H1 (cell line): ENCODE data around the gene EZH2. TPM values are rescaled to one million over a fixed set of nuclear protein-coding genes. Genes with fewer than 3 reads are reported as not detected.

Experiments
- CTCF ChIA-PET: fragments of 300-600 bp; sonication (Branson Sonifier 250); formaldehyde crosslinking; loops from one replicate; lab custom pipeline; 2021; ENCODE audit not compliant: partially characterized antibody; lab: Charles Lee
- POLR2A ChIA-PET: fragments of 300-600 bp; sonication (Branson Sonifier 250); formaldehyde crosslinking; loops from one replicate; lab custom pipeline; 2021; ENCODE audit warnings: inconsistent platforms; ENCODE audit not compliant: partially characterized antibody; lab: Charles Lee
- DNase-seq, 2 experiments: peaks; one replicate each; pipeline versions ENCODE4 v3.0.0 to v3.0.0-alpha.2; 2010 to 2022; ENCODE audit warnings: low spot score in 2 of 2, low read depth in 1 of 2, mixed read lengths in 1 of 2
- FAIRE-seq: peaks from 2 replicates; lab custom pipeline; 2011; peaks lifted over from hg19 to GRCh38; lab: Jason Lieb, UNC
- H2AFZ ChIP-seq: 2 replicates; pipeline ENCODE4 v1.8.1; 2012; ENCODE audit warnings: low read length, inconsistent platforms
- H2AK5ac ChIP-seq: 2 replicates; pipeline ENCODE4 v1.6.1; 2013; ENCODE audit warnings: low read depth, low read length
- H2BK120ac ChIP-seq: replicated peaks from 2 replicates; pipeline ENCODE3; 2013; ENCODE audit warnings: low read depth, low read length, inconsistent platforms
- H2BK12ac ChIP-seq: 2 replicates; pipeline ENCODE4 v1.6.1; 2013; ENCODE audit warnings: low read depth, low read length
- H2BK15ac ChIP-seq: 2 replicates; pipeline ENCODE4 v1.6.1; 2013; ENCODE audit warnings: low read length
- H2BK20ac ChIP-seq: 2 replicates; pipeline ENCODE4 v1.6.1; 2013; ENCODE audit warnings: low read length
- H2BK5ac ChIP-seq: 2 replicates; pipeline ENCODE4 v1.6.1; 2013; ENCODE audit warnings: low read depth, low read length
- H3K14ac ChIP-seq: 2 replicates; pipeline ENCODE4 v1.6.1; 2013; ENCODE audit warnings: inconsistent platforms; ENCODE audit not compliant: insufficient read length
- H3K18ac ChIP-seq: 2 replicates; pipeline ENCODE4 v1.6.1; 2013; ENCODE audit warnings: low read length; ENCODE audit errors: extremely low read depth
- H3K23ac ChIP-seq: 2 replicates; pipeline ENCODE4 v1.6.1; 2013; ENCODE audit warnings: inconsistent platforms; ENCODE audit not compliant: insufficient read length
- H3K23me2 ChIP-seq: 2 replicates; pipeline ENCODE4 v1.6.1; 2013; ENCODE audit warnings: low read depth, low read length
- H3K27ac ChIP-seq: 2 replicates; pipeline ENCODE4 v1.6.1; 2011; ENCODE audit warnings: low read depth, low read length, inconsistent platforms
- H3K27me3 ChIP-seq, 4 experiments: replicated peaks in 1 of 4; 1 replicate in 1 of 4; 2 replicates in 3 of 4; pipeline versions ENCODE4 v1.6.1 to v1.8.1; 2011 to 2013; ENCODE audit warnings: low read length in 3 of 4, mild to moderate bottlenecking in 3 of 4, inconsistent platforms in 2 of 4, mixed read lengths in 2 of 4, moderate library complexity in 1 of 4; ENCODE audit not compliant: control insufficient read depth in 3 of 4, insufficient read depth in 3 of 4; ENCODE audit errors: extremely low read depth in 1 of 4
- H3K36me3 ChIP-seq, 4 experiments: 2 replicates each; pipeline versions ENCODE4 v1.6.1 to v1.8.1; 2011 to 2013; ENCODE audit warnings: mild to moderate bottlenecking in 4 of 4, low read length in 3 of 4, moderate library complexity in 2 of 4, control low read depth in 1 of 4, inconsistent platforms in 1 of 4; ENCODE audit not compliant: insufficient read depth in 4 of 4, control insufficient read depth in 2 of 4
- H3K4ac ChIP-seq: replicated peaks from 2 replicates; pipeline ENCODE3; 2013; ENCODE audit warnings: low read length, low read depth, mixed read lengths, inconsistent platforms; ENCODE audit not compliant: insufficient read length
- H3K4me1 ChIP-seq, 4 experiments: replicated peaks in 1 of 4; 1 replicate in 1 of 4; 2 replicates in 3 of 4; pipeline versions ENCODE4 v1.6.1 to v1.8.1; 2011 to 2013; ENCODE audit warnings: low read length in 3 of 4, inconsistent platforms in 2 of 4, mixed read lengths in 1 of 4; ENCODE audit not compliant: insufficient read depth in 4 of 4, control insufficient read depth in 3 of 4
- H3K4me2 ChIP-seq, 2 experiments: 2 replicates each; pipeline versions ENCODE4 v1.6.1 to v1.8.1; 2011 to 2013; ENCODE audit warnings: low read depth in 2 of 2, low read length in 2 of 2, control low read depth in 1 of 2, inconsistent platforms in 1 of 2, mild to moderate bottlenecking in 1 of 2; ENCODE audit not compliant: insufficient read depth in 1 of 2
- H3K4me3 ChIP-seq, 4 experiments: fragments of 200-600, 300-600 bp in 1 of 4; sonication (generic), shearing (Covaris generic), sonication (Bioruptor Twin) in 1 of 4; 2 replicates each; pipeline versions ENCODE4 v1.5.1 to v1.8.1; 2011 to 2016; ENCODE audit warnings: low read length in 4 of 4, low read depth in 3 of 4, control low read depth in 2 of 4, inconsistent platforms in 2 of 4, mild to moderate bottlenecking in 2 of 4, mixed read lengths in 1 of 4, moderate library complexity in 1 of 4; ENCODE audit not compliant: insufficient read depth in 2 of 4; ENCODE audit errors: extremely low read depth in 1 of 4
- H3K56ac ChIP-seq: replicated peaks from 2 replicates; pipeline ENCODE3; 2013; ENCODE audit warnings: low read depth, mild to moderate bottlenecking, mixed read lengths, low read length, inconsistent platforms; ENCODE audit not compliant: insufficient read length
- H3K79me1 ChIP-seq: 2 replicates; pipeline ENCODE4 v1.6.1; 2013; ENCODE audit warnings: low read depth, low read length, control low read depth
- H3K79me2 ChIP-seq, 2 experiments: 2 replicates each; pipeline versions ENCODE4 v1.6.1 to v1.8.1; 2012 to 2013; ENCODE audit warnings: low read length in 2 of 2, mild to moderate bottlenecking in 2 of 2, inconsistent platforms in 1 of 2; ENCODE audit not compliant: insufficient read depth in 2 of 2, control insufficient read depth in 1 of 2
- H3K9ac ChIP-seq, 4 experiments: replicated peaks in 1 of 4; 1 replicate in 1 of 4; 2 replicates in 3 of 4; pipeline versions ENCODE4 v1.6.1 to v1.8.1; 2011 to 2013; ENCODE audit warnings: low read depth in 3 of 4, low read length in 3 of 4, control low read depth in 2 of 4, mild to moderate bottlenecking in 2 of 4, moderate library complexity in 2 of 4, inconsistent platforms in 1 of 4; ENCODE audit errors: extremely low read depth in 1 of 4
- H3K9me3 ChIP-seq, 2 experiments: 2 replicates each; pipeline versions ENCODE4 v1.6.1 to v1.8.1; 2012 to 2013; ENCODE audit warnings: mild to moderate bottlenecking in 2 of 2, moderate library complexity in 2 of 2, control low read depth in 1 of 2, inconsistent platforms in 1 of 2, low read depth in 1 of 2, low read length in 1 of 2, mixed read lengths in 1 of 2; ENCODE audit not compliant: insufficient read depth in 2 of 2
- H4K20me1 ChIP-seq, 2 experiments: replicated peaks in 1 of 2; 2 replicates each; pipeline versions ENCODE3 to v1.8.1; 2011 to 2013; ENCODE audit warnings: inconsistent platforms in 2 of 2, low read length in 2 of 2, mild to moderate bottlenecking in 1 of 2; ENCODE audit not compliant: insufficient read depth in 2 of 2, control insufficient read depth in 1 of 2
- H4K5ac ChIP-seq: 2 replicates; pipeline ENCODE4 v1.6.1; 2013; ENCODE audit warnings: low read length, low read depth, mixed read lengths, inconsistent platforms; ENCODE audit not compliant: insufficient read length
- H4K8ac ChIP-seq: 2 replicates; pipeline ENCODE4 v1.8.0; 2013; ENCODE audit warnings: mild to moderate bottlenecking, moderate library complexity, low read length, inconsistent platforms; ENCODE audit not compliant: insufficient read depth; ENCODE audit errors: extremely low read depth
- H4K91ac ChIP-seq: replicated peaks from 2 replicates; pipeline ENCODE3; 2013; ENCODE audit warnings: low read length, mixed read lengths, inconsistent platforms; ENCODE audit not compliant: insufficient read length
- BACH1 ChIP-seq: IDR thresholded peaks from 2 replicates; pipeline ENCODE4 v1.6.1; 2012; ENCODE audit warnings: low read length, improper control_type of control experiment
- CBX5 ChIP-seq: fragments of 300-800, 300-1000 bp; sonication (generic); IDR thresholded peaks from 2 replicates; pipeline ENCODE4 v1.7.1; 2016; ENCODE audit warnings: antibody characterized with exemption, low read length, low read depth
- CHD1 ChIP-seq: IDR thresholded peaks from 2 replicates; pipeline ENCODE4 v1.6.1; 2012; ENCODE audit warnings: low read depth, low read length, improper control_type of control experiment
- CTBP2 ChIP-seq: IDR thresholded peaks from 2 replicates; pipeline ENCODE4 v1.7.0; 2011; ENCODE audit warnings: borderline replicate concordance, mild to moderate bottlenecking, moderate library complexity, mixed read lengths, low read length; ENCODE audit not compliant: insufficient read depth, insufficient read length
- EZH2 ChIP-seq: fragments of 200-600 bp; sonication (generic); IDR thresholded peaks from 2 replicates; pipeline ENCODE4 v1.7.1; 2012; ENCODE audit warnings: low read depth, mild to moderate bottlenecking, moderate library complexity, low read length, inconsistent platforms; ENCODE audit not compliant: severe bottlenecking
- FOSL1 ChIP-seq: IDR thresholded peaks from 2 replicates; pipeline ENCODE4 v1.6.1; 2011; ENCODE audit warnings: mild to moderate bottlenecking, low read depth, low read length, moderate library complexity; ENCODE audit not compliant: insufficient read depth
- GTF2F1 ChIP-seq: IDR thresholded peaks from 2 replicates; pipeline ENCODE4 v1.6.1; 2012; ENCODE audit warnings: low read depth, low read length, improper control_type of control experiment, borderline replicate concordance
- HDAC6 ChIP-seq: IDR thresholded peaks from one replicate; pipeline ENCODE4 v1.7.1; 2012; ENCODE audit warnings: low read depth, mild to moderate bottlenecking, inconsistent platforms, low read length, moderate library complexity
- MAX ChIP-seq: IDR thresholded peaks from 2 replicates; pipeline ENCODE4 v1.6.1; 2012; ENCODE audit warnings: inconsistent platforms
- POU5F1 ChIP-seq: IDR thresholded peaks from 2 replicates; pipeline ENCODE4 v1.6.1; 2011; ENCODE audit warnings: low read depth, mild to moderate bottlenecking, low read length, moderate library complexity
- SP2 ChIP-seq: IDR thresholded peaks from 2 replicates; pipeline ENCODE4 v1.6.1; 2012; ENCODE audit warnings: mild to moderate bottlenecking, low read length, inconsistent platforms
- SUZ12 ChIP-seq: fragments of 200-600 bp; sonication (generic); IDR thresholded peaks from 2 replicates; pipeline ENCODE4 v1.6.1; 2012; ENCODE audit warnings: mild to moderate bottlenecking, inconsistent platforms, low read length, moderate library complexity, mixed read lengths
- WGBS, 2 experiments: shearing (Covaris generic) in 1 of 2; methylation state at CpG; one replicate each; pipeline versions ENCODE4 v1.1.6 to v1.1.7; 2013 to 2015; ENCODE audit warnings: low lambda C conversion rate in 2 of 2, mixed read lengths in 2 of 2, inconsistent platforms in 1 of 2, low coverage in 1 of 2, missing lambda C conversion rate in 1 of 2; ENCODE audit not compliant: insufficient replicate concordance in 2 of 2, insufficient coverage in 1 of 2, insufficient read length in 1 of 2; ENCODE audit errors: extremely low coverage in 1 of 2, missing lambda C conversion rate in 1 of 2; 5-methylcytosine and 5-hydroxymethylcytosine counted together
- polyA plus RNA-seq, 7 experiments: library from polyadenylated mRNA; depleted of rRNA in 3 of 7; stranded (reverse) in 5 of 7; unstranded in 2 of 7; fragments of >200 nt in 5 of 7; fragments of 200-250 nt in 2 of 7; gene quantifications; 1 replicate in 5 of 7; 2 replicates in 1 of 7; 4 replicates in 1 of 7; pipeline versions ENCODE4 v1.2.1 to v1.2.3, GENCODE V29; 2011 to 2013; ENCODE audit warnings: missing spikeins in 2 of 7, mixed read lengths in 2 of 7
- total RNA-seq: library from RNA; stranded (reverse); fragmentation: NEBNext Ultra II Directional; extraction: Animal tissue kit (Norgen Biotek cat#: 25700); gene quantifications from 2 replicates; pipeline ENCODE4 v1.2.1, GENCODE V29; 2021

Gene EZH2
- total and polyA plus RNA-seq, 2 of the 8 experiments (the other 6 are each of a cell fraction or from before 2014, with no cell fraction given) = 28.9 to 49.0 TPM

- no peak overlapping the region for H3K9ac ChIP-seq
- H3K23me2 ChIP-seq = no peaks in the 10 kb centered on the region
- H2BK120ac ChIP-seq = no peak overlapping the region
- FAIRE-seq = no peak
- no peak overlapping the region for H3K23ac ChIP-seq
- no peaks in the 10 kb centered on the region for H3K4me1 ChIP-seq
- no peak overlapping the region for H2BK20ac ChIP-seq
- no peak overlapping the region for H4K91ac ChIP-seq
- H3K14ac ChIP-seq = no peak overlapping the region
- H3K79me1 ChIP-seq = peaks cover 7% of the 10 kb centered on the region; the same call in 1 of the 2 replicates
- no peak overlapping the region for H2AFZ ChIP-seq
- no peak overlapping the region for H3K4me3 ChIP-seq
- DNase-seq = no peak
- no peak overlapping the region for H3K4me2 ChIP-seq
- CTCF ChIA-PET = no interaction called here
- 94% methylated on average over 2 of the region's 2 CpGs; no CpG with 5 or more reads in 1 of the 2 experiments for WGBS, 2 experiments
- H3K27me3 ChIP-seq = peaks cover 0 to 1% (median 0%) of the 10 kb centered on the region in 4 experiments; a peak in 1 of 7 replicates
- peaks cover 0 to 62% of the 10 kb centered on the region in 2 experiments; a peak in 2 of 4 replicates for H3K79me2 ChIP-seq
- H4K8ac ChIP-seq = no peak overlapping the region
- H3K56ac ChIP-seq = no peak overlapping the region
- no peak overlapping the region for H4K5ac ChIP-seq
- H2BK12ac ChIP-seq = no peak overlapping the region
- no peak overlapping the region for H2AK5ac ChIP-seq
- no peak overlapping the region for H3K18ac ChIP-seq
- POLR2A ChIA-PET = no interaction called here
- H4K20me1 ChIP-seq = peaks cover 2 to 7% of the 10 kb centered on the region in 2 experiments
- no peak overlapping the region for H3K4ac ChIP-seq
- H3K9me3 ChIP-seq = no peaks in the 10 kb centered on the region
- H3K27ac ChIP-seq = no peak overlapping the region
- H2BK5ac ChIP-seq = no peak overlapping the region
- H3K36me3 ChIP-seq = peaks cover 0 to 5% (median under 1%) of the 10 kb centered on the region in 4 experiments; a peak in 3 of 8 replicates
- H2BK15ac ChIP-seq = no peak overlapping the region
- no peak for TF ChIP-seq BACH1
- TF ChIP-seq CBX5 = no peak
- TF ChIP-seq SUZ12 = no peak
- TF ChIP-seq GTF2F1 = no peak
- TF ChIP-seq FOSL1 = no peak
- TF ChIP-seq CHD1 = no peak
- TF ChIP-seq EZH2 = no peak
- no peak for TF ChIP-seq MAX
- TF ChIP-seq SP2 = no peak
- no peak for TF ChIP-seq HDAC6
- TF ChIP-seq POU5F1 = no peak
- TF ChIP-seq CTBP2 = no peak
Measured at GRCh38 chr7:148838905-148839304, 45.2 kb downstream of the EZH2 start.
